ENCODE results near the gene ANKS3. TPM values are rescaled to one million over a fixed set of nuclear protein-coding genes. Genes with fewer than 3 reads are reported as not detected.

The ANKS3 gene
- total RNA-seq, 1 experiment from 2014 or later, result 25.5 TPM

- TF ChIP-seq CTCF (IDR thresholded peaks at IDR 0.05 in 2 of 3, conservative IDR thresholded peaks at IDR 0.05 in 1 of 3; ENCODE audit: borderline replicate concordance in 1 of 3, insufficient read depth in 1 of 3, low read depth in 2 of 3, low read length in 2 of 3), result no peak
- no peak for TF ChIP-seq FOSL1 (IDR thresholded peaks at IDR 0.05; ENCODE audit: low read depth)
- TF ChIP-seq EZH2 (IDR thresholded peaks at IDR 0.05), result no peak
- peak; percentile 81 for TF ChIP-seq POLR2A (IDR thresholded peaks at IDR 0.05; ENCODE audit: borderline replicate concordance, extremely low read depth, insufficient read depth, insufficient read length)
- TF ChIP-seq CBX3 (IDR thresholded peaks at IDR 0.05; ENCODE audit: low read depth), result no peak
Measured at GRCh38 chr16:4766875-4767628, 33.0 kb upstream of the ANKS3 start, which contains the start of gene ZNF500 (continued).

GRCh38 chr16:4765511-4766474 is 31.7 kb upstream of the ANKS3 start:
- DNase-seq (ENCODE audit: low read depth, low spot score) (no peak), ATAC-seq (no peak)
- Histone ChIP-seq H3K27ac (ENCODE audit: low read depth, low read length) (peak overlapping the region; percentile 56), H3K4me3 (replicated peaks in 1 of 2; ENCODE audit: low read depth in 1 of 2, low read length in 2 of 2) (peak overlapping the region; percentile 92 to 93), H2AFZ (ENCODE audit: low read depth, low read length, poor library complexity, severe bottlenecking) (no peak overlapping the region), H3K9me3 (ENCODE audit: control insufficient read depth in 1 of 2, insufficient read depth in 1 of 2, low read depth in 1 of 2, low read length in 2 of 2) (no peaks in the 10 kb centered on the region), H4K20me1 (ENCODE audit: insufficient read depth) (no peaks in the 10 kb centered on the region), H3K36me3 (ENCODE audit: control insufficient read depth in 1 of 2, insufficient read depth in 2 of 2, low read length in 2 of 2) (peaks cover 14 to 17% of the 10 kb centered on the region in 2 experiments; a peak in 3 of 4 replicates), H3K27me3 (ENCODE audit: insufficient read depth, low read length) (no peaks in the 10 kb centered on the region), H3K9ac (ENCODE audit: low read length) (peak overlapping the region; percentile 91), H3K9me2 (ENCODE audit: insufficient read depth) (no peaks in the 10 kb centered on the region), H3K4me1 (ENCODE audit: control insufficient read depth in 1 of 2, insufficient read depth in 2 of 2, low read length in 2 of 2) (peaks cover 12 to 23% of the 10 kb centered on the region in 2 experiments), H3K4me2 (ENCODE audit: low read length) (peak overlapping the region; percentile 82), H3K79me2 (ENCODE audit: insufficient read depth, low read length) (peaks cover 21% of the 10 kb centered on the region; the same call in 1 of the 2 replicates)
- ChIA-PET POLR2A (no interaction called here), RAD21 (ENCODE audit: low non-redundant PET in 1 of 2, low total read pairs in 2 of 2, uncharacterized antibody in 2 of 2, unreplicated experiment in 2 of 2) (no interaction called here), CTCF (no interaction called here)
- no peak for TF ChIP-seq ZBTB33 (IDR thresholded peaks at IDR 0.05; ENCODE audit: extremely low read depth, insufficient replicate concordance, low read length)
- intact Hi-C loops (cut with micrococcal nuclease), result loop anchor here (2.0 to 5.0 kb wide), 2 partner anchors 31 to 182 kb away; partner anchors contain the start of genes ANKS3 and DNAAF8
- TSS peak; percentile 48 for BruUV-seq (replicated peaks)
